ENCODE results near the gene THAP2. TPM values are rescaled to one million over a fixed set of nuclear protein-coding genes. Genes with fewer than 3 reads are reported as not detected.
A peak's percentile ranks its signal among the peaks of the same experiment; 100 is the strongest.
"Not testable (repeated sequence)": the region's sequence is repeated elsewhere in the genome, so short reads cannot be mapped to it uniquely, and the experiment has no call there.

The THAP2 gene
- total RNA-seq, 1 experiment from 2014 or later, result 3.7 TPM

- Histone ChIP-seq H3K9me3 (ENCODE audit: control insufficient read depth, insufficient read depth, low read depth, low read length) (no peaks in the 10 kb centered on the region), H3K4me3 (ENCODE audit: low read depth in 2 of 2, low read length in 2 of 2) (peak within 1 kb of the TSS; percentile 76), H3K36me3 (ENCODE audit: control insufficient read depth, insufficient read depth, low read length) (no peaks in the 10 kb centered on the region), H3K27ac (ENCODE audit: low read length) (peak within 1 kb of the TSS; percentile 96), H3K4me1 (ENCODE audit: control insufficient read depth, insufficient read depth, low read length) (peaks cover 10% of the 10 kb centered on the region), H3K27me3 (ENCODE audit: control insufficient read depth, insufficient read depth, low read length) (no peaks in the 10 kb centered on the region)
- DNase-seq (ENCODE audit: low read depth, low spot score) (no peak), ATAC-seq (peak; percentile 98)
- TF ChIP-seq POLR2AphosphoS5 (IDR thresholded peaks at IDR 0.05; ENCODE audit: low read depth, low read length) (peak; percentile 89), TCF7L2 (IDR thresholded peaks at IDR 0.05; ENCODE audit: low read depth, low read length) (no peak), CTCF (IDR thresholded peaks at IDR 0.05) (peak; percentile 68), SIN3A (IDR thresholded peaks at IDR 0.05; ENCODE audit: borderline replicate concordance, insufficient read depth, low read depth, low read length) (peak; percentile 43; the same call in 1 of the 2 replicates)
- intact Hi-C loops (cut with micrococcal nuclease; ENCODE audit: unreplicated experiment) (no loop called here), in situ Hi-C loops (cut with HindIII; ENCODE audit: low pct_unique_long_range_greater_than_20kb, low sequenced_read_pairs) (no loop called here)
- CTCF ChIA-PET, result interaction anchor here (1.9 kb wide), 1 partner anchor 61 kb away, joined by 10 read pairs; no protein-coding TSS in a partner anchor
- no TSS peak for BruUV-seq (replicated peaks)
- POLR2A ChIA-PET, result interaction anchor here (0.6 to 1.8 kb wide), 2 partner anchors 22 to 73 kb away, joined by 6 to 16 read pairs; partner anchors contain the start of genes THAP2 and ZFC3H1
Measured at GRCh38 chr12:71685914-71686657, 22.0 kb downstream of the THAP2 start, which contains the start of gene TMEM19. TMEM19 (plus strand) TSS chr12:71686082; CDS start chr12:71686681, 599 bp downstream.

GRCh38 chr12:71686658-71687025 lies 22.5 kb downstream of the THAP2 start:
- TF ChIP-seq POLR2AphosphoS5 (IDR thresholded peaks at IDR 0.05; ENCODE audit: low read depth, low read length), result no peak
- TF ChIP-seq CTCF (IDR thresholded peaks at IDR 0.05), result no peak
- no peak for TF ChIP-seq TCF7L2 (IDR thresholded peaks at IDR 0.05; ENCODE audit: low read depth, low read length)
- TF ChIP-seq SIN3A (IDR thresholded peaks at IDR 0.05; ENCODE audit: borderline replicate concordance, insufficient read depth, low read depth, low read length), result no peak
- no peak for TF ChIP-seq REST (IDR thresholded peaks at IDR 0.05; ENCODE audit: insufficient read depth in 1 of 2, low read depth in 2 of 2, low read length in 1 of 2)
- POLR2A ChIA-PET, result interaction anchor here (0.7 to 1.8 kb wide), 2 partner anchors 22 kb away, joined by 3 to 16 read pairs; partner anchors contain the start of genes THAP2 and ZFC3H1
- peak overlapping the region; percentile 96 for H3K27ac ChIP-seq (ENCODE audit: low read length)

GRCh38 chr12:71687172-71687571 lies 23.1 kb downstream of the THAP2 start:
- ChIA-PET CTCF (interaction anchor here (1.9 kb wide), 1 partner anchor 60 kb away, joined by 10 read pairs; no protein-coding TSS in a partner anchor), POLR2A (interaction anchor here (0.7 kb wide), 1 partner anchor 21 kb away, joined by 3 read pairs; no protein-coding TSS in a partner anchor)
- intact Hi-C loops (cut with micrococcal nuclease; ENCODE audit: unreplicated experiment), result not testable (repeated sequence)

More at GRCh38 chr12:71686658-71687025, 22.5 kb downstream of the THAP2 start:
- CTCF ChIA-PET, result interaction anchor here (1.9 kb wide), 1 partner anchor 61 kb away, joined by 10 read pairs; no protein-coding TSS in a partner anchor
- H3K9me3 ChIP-seq (ENCODE audit: control insufficient read depth, insufficient read depth, low read depth, low read length), result no peaks in the 10 kb centered on the region
- TSS peak; percentile 90 for BruUV-seq (replicated peaks)
- intact Hi-C loops (cut with micrococcal nuclease; ENCODE audit: unreplicated experiment) (no loop called here), in situ Hi-C loops (cut with HindIII; ENCODE audit: low pct_unique_long_range_greater_than_20kb, low sequenced_read_pairs) (no loop called here)
- peak overlapping the region; percentile 76 for H3K4me3 ChIP-seq (ENCODE audit: low read depth in 2 of 2, low read length in 2 of 2)
- H3K36me3 ChIP-seq (ENCODE audit: control insufficient read depth, insufficient read depth, low read length), result no peaks in the 10 kb centered on the region
- no peak for DNase-seq (ENCODE audit: low read depth, low spot score)
- no peak for ATAC-seq
- H3K27me3 ChIP-seq (ENCODE audit: control insufficient read depth, insufficient read depth, low read length), result no peaks in the 10 kb centered on the region
- peaks cover 10% of the 10 kb centered on the region for H3K4me1 ChIP-seq (ENCODE audit: control insufficient read depth, insufficient read depth, low read length)

More at GRCh38 chr12:71687172-71687571, 23.1 kb downstream of the THAP2 start:
- in situ Hi-C loops (cut with HindIII; ENCODE audit: low pct_unique_long_range_greater_than_20kb, low sequenced_read_pairs); BruUV-seq (replicated peaks); ATAC-seq; DNase-seq (ENCODE audit: low read depth, low spot score); H3K9me3 ChIP-seq (ENCODE audit: control insufficient read depth, insufficient read depth, low read depth, low read length); H3K36me3 ChIP-seq (ENCODE audit: control insufficient read depth, insufficient read depth, low read length); H3K27me3 ChIP-seq (ENCODE audit: control insufficient read depth, insufficient read depth, low read length): not testable (repeated sequence)
- H3K4me3 ChIP-seq (ENCODE audit: low read depth in 2 of 2, low read length in 2 of 2), result peak overlapping the region; percentile 76
- peaks cover 10% of the 10 kb centered on the region for H3K4me1 ChIP-seq (ENCODE audit: control insufficient read depth, insufficient read depth, low read length)
- H3K27ac ChIP-seq (ENCODE audit: low read length), result peak overlapping the region; percentile 96
